Activated naive CD4-positive, alpha-beta T cell treated with anti-CD3 and anti-CD28 coated beads, Interleukin-2, amount 50 U/mL, for 72 hours (primary cell): ENCODE results near the gene JARID2. TPM values are rescaled to one million over a fixed set of nuclear protein-coding genes. Genes with fewer than 3 reads are reported as not detected.

Experiments
- ATAC-seq, 2 donors: fragments of 150-1000 bp; cut with Tn5 transposase; 2 replicates each; pipeline ENCODE4 v1.10.0; 2021; ENCODE audit warnings: mild to moderate bottlenecking in 2 of 2, moderate library complexity in 2 of 2
- DNase-seq, 2 donors: peaks; one replicate each; pipeline ENCODE4 v3.0.0; 2021 to 2022; ENCODE audit warnings: low spot score in 2 of 2
- H3K27ac Mint-ChIP-seq, 2 donors: one replicate each; pipeline ENCODE4 v1.8.0; 2022; ENCODE audit warnings: mild to moderate bottlenecking in 2 of 2, mixed read lengths in 2 of 2
- H3K36me3 Mint-ChIP-seq, 2 donors: one replicate each; pipeline ENCODE4 v1.8.0; 2022; ENCODE audit warnings: mixed read lengths in 2 of 2
- H3K9me3 Mint-ChIP-seq, 2 donors: one replicate each; pipeline ENCODE4 v1.8.0; 2022; ENCODE audit warnings: mixed read lengths in 2 of 2
- total RNA-seq, 2 donors: library from RNA; stranded (reverse); gene quantifications; one replicate each; pipeline ENCODE4 v1.2.3, GENCODE V29; 2022

Gene JARID2
- total RNA-seq, 2 donors from 2014 or later, result 35.3 to 36.3 TPM

GRCh38 chr6:15375018-15375417 lies 129.1 kb downstream of the JARID2 start:
- peaks cover 0 to 5% of the 10 kb centered on the region in 2 donors for H3K9me3 Mint-ChIP-seq
- no peak for ATAC-seq

GRCh38 chr6:15375638-15376290 lies 129.9 kb downstream of the JARID2 start:
- H3K9me3 Mint-ChIP-seq, result peaks cover 0 to 5% of the 10 kb centered on the region in 2 donors
- peaks cover 6 to 24% of the 10 kb centered on the region in 2 donors for H3K36me3 Mint-ChIP-seq
- DNase-seq, result no peak
- no peak overlapping the region for H3K27ac Mint-ChIP-seq
- ATAC-seq, result no peak

More at GRCh38 chr6:15375018-15375417, 129.1 kb downstream of the JARID2 start:
- Mint-ChIP-seq H3K36me3 (peaks cover 6 to 18% of the 10 kb centered on the region in 2 donors), H3K27ac (no peak overlapping the region)
- no peak for DNase-seq

GRCh38 chr6:15376900-15377487 lies 131.1 kb downstream of the JARID2 start:
- ATAC-seq (no peak), DNase-seq (no peak)
- no peak overlapping the region for H3K27ac Mint-ChIP-seq
- peaks cover 6 to 20% of the 10 kb centered on the region in 2 donors for H3K36me3 Mint-ChIP-seq
- peaks cover 0 to 5% of the 10 kb centered on the region in 2 donors for H3K9me3 Mint-ChIP-seq

- peak; percentile 52 to 62 for ATAC-seq
- H3K9me3 Mint-ChIP-seq, result peaks cover 0 to 5% of the 10 kb centered on the region in 2 donors
- peaks cover 6 to 19% of the 10 kb centered on the region in 2 donors for H3K36me3 Mint-ChIP-seq
- no peak for DNase-seq
- peak overlapping the region; percentile 13 to 40 for H3K27ac Mint-ChIP-seq
Measured at GRCh38 chr6:15378272-15378671, 132.4 kb downstream of the JARID2 start.

- peaks cover 6 to 19% of the 10 kb centered on the region in 2 donors for H3K36me3 Mint-ChIP-seq
- ATAC-seq (no peak), DNase-seq (no peak)
- H3K9me3 Mint-ChIP-seq, result peaks cover 0 to 5% of the 10 kb centered on the region in 2 donors
- no peak overlapping the region for H3K27ac Mint-ChIP-seq
Measured at GRCh38 chr6:15378866-15379265, 133.0 kb downstream of the JARID2 start.

- H3K9me3 Mint-ChIP-seq, result peaks cover 0 to 5% of the 10 kb centered on the region in 2 donors
- ATAC-seq, result no peak
- H3K36me3 Mint-ChIP-seq, result peaks cover 6 to 19% of the 10 kb centered on the region in 2 donors
- no peak for DNase-seq
- peak overlapping the region in 1 of 2 donors; percentile 26 for H3K27ac Mint-ChIP-seq
Measured at GRCh38 chr6:15380351-15380750, 134.5 kb downstream of the JARID2 start.

- peak overlapping the region in 1 of 2 donors; percentile 56 for H3K27ac Mint-ChIP-seq
- no peak for DNase-seq
- H3K36me3 Mint-ChIP-seq, result peaks cover 2 to 14% of the 10 kb centered on the region in 2 donors
- H3K9me3 Mint-ChIP-seq, result peaks cover 0 to 2% of the 10 kb centered on the region in 2 donors
- no peak for ATAC-seq
Measured at GRCh38 chr6:15382089-15382488, 136.2 kb downstream of the JARID2 start.

GRCh38 chr6:15382712-15383111 lies 136.8 kb downstream of the JARID2 start:
- Mint-ChIP-seq H3K9me3 (no peaks in the 10 kb centered on the region), H3K27ac (peak overlapping the region in 1 of 2 donors; percentile 32), H3K36me3 (peaks cover 0 to 11% of the 10 kb centered on the region in 2 donors)
- DNase-seq (no peak), ATAC-seq (no peak)

GRCh38 chr6:15384901-15385300 lies 139.0 kb downstream of the JARID2 start:
- DNase-seq (no peak), ATAC-seq (no peak)
- Mint-ChIP-seq H3K27ac (peak overlapping the region in 1 of 2 donors; percentile 71), H3K9me3 (no peaks in the 10 kb centered on the region), H3K36me3 (peaks cover 0 to 11% of the 10 kb centered on the region in 2 donors)

- Mint-ChIP-seq H3K9me3 (no peaks in the 10 kb centered on the region), H3K27ac (peak overlapping the region in 1 of 2 donors; percentile 71), H3K36me3 (peaks cover 0 to 6% of the 10 kb centered on the region in 2 donors)
- ATAC-seq (no peak), DNase-seq (no peak)
Measured at GRCh38 chr6:15385521-15385920, 139.7 kb downstream of the JARID2 start.

GRCh38 chr6:15386110-15386755 lies 140.4 kb downstream of the JARID2 start:
- no peak for DNase-seq
- no peak for ATAC-seq
- no peaks in the 10 kb centered on the region for H3K9me3 Mint-ChIP-seq
- peaks cover 0 to 6% of the 10 kb centered on the region in 2 donors for H3K36me3 Mint-ChIP-seq
- H3K27ac Mint-ChIP-seq, result peak overlapping the region; percentile 86 to 96

- Mint-ChIP-seq H3K36me3 (peaks cover 0 to under 1% of the 10 kb centered on the region in 2 donors), H3K27ac (peak overlapping the region; percentile 86 to 96), H3K9me3 (no peaks in the 10 kb centered on the region)
- ATAC-seq (peak; percentile 30 to 36), DNase-seq (no peak)
Measured at GRCh38 chr6:15386756-15387112, 140.9 kb downstream of the JARID2 start.

GRCh38 chr6:15387118-15387517 lies 141.2 kb downstream of the JARID2 start:
- Mint-ChIP-seq H3K27ac (peak overlapping the region in 1 of 2 donors; percentile 86), H3K36me3 (no peaks in the 10 kb centered on the region), H3K9me3 (no peaks in the 10 kb centered on the region)
- DNase-seq (no peak), ATAC-seq (peak; percentile 61 to 79)

GRCh38 chr6:15389084-15389764 lies 143.4 kb downstream of the JARID2 start:
- peak overlapping the region; percentile 47 to 58 for H3K27ac Mint-ChIP-seq
- H3K36me3 Mint-ChIP-seq, result peaks cover 0 to 13% of the 10 kb centered on the region in 2 donors
- no peaks in the 10 kb centered on the region for H3K9me3 Mint-ChIP-seq
- ATAC-seq (peak in 1 of 2 donors; percentile 60), DNase-seq (no peak)

GRCh38 chr6:15389765-15390723 lies 144.2 kb downstream of the JARID2 start:
- no peak for ATAC-seq
- no peaks in the 10 kb centered on the region for H3K9me3 Mint-ChIP-seq
- peaks cover 0 to 18% of the 10 kb centered on the region in 2 donors for H3K36me3 Mint-ChIP-seq
- peak overlapping the region; percentile 58 to 79 for H3K27ac Mint-ChIP-seq
- DNase-seq, result no peak

- Mint-ChIP-seq H3K36me3 (peaks cover 0 to 18% of the 10 kb centered on the region in 2 donors), H3K27ac (peak overlapping the region; percentile 38 to 39), H3K9me3 (no peaks in the 10 kb centered on the region)
- ATAC-seq (no peak), DNase-seq (no peak)
Measured at GRCh38 chr6:15391500-15391899, 145.6 kb downstream of the JARID2 start.
